ENCODE data around the gene RIC3. TPM values are rescaled to one million over a fixed set of nuclear protein-coding genes. Genes with fewer than 3 reads are reported as not detected.

Gene RIC3
- total RNA-seq, 1 experiment from 2014 or later: not detected

- Histone ChIP-seq H3K27me3 (replicated peaks; ENCODE audit: insufficient read depth, low read depth, low read length, poor library complexity) (no peaks in the 10 kb centered on the region), H3K4me1 (ENCODE audit: insufficient read depth, low read length, poor library complexity, severe bottlenecking) (no peaks in the 10 kb centered on the region), H3K36me3 (ENCODE audit: insufficient read depth, low read length, poor library complexity, severe bottlenecking) (no peaks in the 10 kb centered on the region), H3K27ac (ENCODE audit: low read depth, low read length, poor library complexity, severe bottlenecking) (no peak overlapping the region), H3K9me3 (ENCODE audit: low read depth, low read length, poor library complexity, severe bottlenecking) (no peaks in the 10 kb centered on the region), H3K4me3 (ENCODE audit: low read depth, low read length, poor library complexity, severe bottlenecking) (no peak overlapping the region)
- intact Hi-C loops (cut with micrococcal nuclease; ENCODE audit: unreplicated experiment): no loop called here
- BruUV-seq (replicated peaks): no TSS peak
- TF ChIP-seq CTCF (conservative IDR thresholded peaks at IDR 0.05; ENCODE audit: low read depth, low read length) (no peak), EZH2 (IDR thresholded peaks at IDR 0.05; ENCODE audit: borderline replicate concordance, low read depth, low read length, poor library complexity, severe bottlenecking) (no peak)
- CTCF ChIA-PET: no interaction called here
- POLR2A ChIA-PET (ENCODE audit: low non-redundant PET): no interaction called here
- no peak for DNase-seq (ENCODE audit: low spot score)
Measured at GRCh38 chr11:8063324-8063723, 105.5 kb downstream of the RIC3 start.

- Histone ChIP-seq H3K4me1 (ENCODE audit: insufficient read depth, low read length, poor library complexity, severe bottlenecking) (no peaks in the 10 kb centered on the region), H3K27ac (ENCODE audit: low read depth, low read length, poor library complexity, severe bottlenecking) (no peak overlapping the region), H3K4me3 (ENCODE audit: low read depth, low read length, poor library complexity, severe bottlenecking) (no peak overlapping the region), H3K36me3 (ENCODE audit: insufficient read depth, low read length, poor library complexity, severe bottlenecking) (no peaks in the 10 kb centered on the region), H3K27me3 (replicated peaks; ENCODE audit: insufficient read depth, low read depth, low read length, poor library complexity) (no peaks in the 10 kb centered on the region), H3K9me3 (ENCODE audit: low read depth, low read length, poor library complexity, severe bottlenecking) (no peaks in the 10 kb centered on the region)
- ChIA-PET POLR2A (ENCODE audit: low non-redundant PET) (no interaction called here), CTCF (no interaction called here)
- no TSS peak for BruUV-seq (replicated peaks)
- TF ChIP-seq EZH2 (IDR thresholded peaks at IDR 0.05; ENCODE audit: borderline replicate concordance, low read depth, low read length, poor library complexity, severe bottlenecking) (no peak), CTCF (conservative IDR thresholded peaks at IDR 0.05; ENCODE audit: low read depth, low read length) (no peak)
- intact Hi-C loops (cut with micrococcal nuclease; ENCODE audit: unreplicated experiment): no loop called here
- DNase-seq (ENCODE audit: low spot score): no peak
Measured at GRCh38 chr11:8062781-8063257, 106.0 kb downstream of the RIC3 start.

- DNase-seq (ENCODE audit: low spot score): no peak
- no peak for TF ChIP-seq CTCF (conservative IDR thresholded peaks at IDR 0.05; ENCODE audit: low read depth, low read length)
- no peak for TF ChIP-seq EZH2 (IDR thresholded peaks at IDR 0.05; ENCODE audit: borderline replicate concordance, low read depth, low read length, poor library complexity, severe bottlenecking)
- Histone ChIP-seq H3K27me3 (replicated peaks; ENCODE audit: insufficient read depth, low read depth, low read length, poor library complexity) (no peaks in the 10 kb centered on the region), H3K4me1 (ENCODE audit: insufficient read depth, low read length, poor library complexity, severe bottlenecking) (no peaks in the 10 kb centered on the region), H3K36me3 (ENCODE audit: insufficient read depth, low read length, poor library complexity, severe bottlenecking) (no peaks in the 10 kb centered on the region), H3K27ac (ENCODE audit: low read depth, low read length, poor library complexity, severe bottlenecking) (no peak overlapping the region), H3K9me3 (ENCODE audit: low read depth, low read length, poor library complexity, severe bottlenecking) (no peaks in the 10 kb centered on the region), H3K4me3 (ENCODE audit: low read depth, low read length, poor library complexity, severe bottlenecking) (no peak overlapping the region)
- CTCF ChIA-PET: no interaction called here
- BruUV-seq (replicated peaks): no TSS peak
- intact Hi-C loops (cut with micrococcal nuclease; ENCODE audit: unreplicated experiment): no loop called here
- POLR2A ChIA-PET (ENCODE audit: low non-redundant PET): no interaction called here
Measured at GRCh38 chr11:8061555-8062428, 107.0 kb downstream of the RIC3 start.
